ENCODE results near the gene CELF4.

CELF4 gene

GRCh38 chr18:37218022-37218590 lies 347.5 kb downstream of the CELF4 start:
- no peak for DNase-seq (ENCODE audit: low read depth)

- no peak for DNase-seq (ENCODE audit: low read depth)
Measured at GRCh38 chr18:37210781-37211180, 354.8 kb downstream of the CELF4 start.

- no peak for DNase-seq (ENCODE audit: low read depth)
Measured at GRCh38 chr18:37207343-37207742, 358.3 kb downstream of the CELF4 start.

- DNase-seq (ENCODE audit: low read depth): no peak
Measured at GRCh38 chr18:37199741-37200140, 365.9 kb downstream of the CELF4 start.
